ENCODE measurements around the gene BAK1. TPM values are rescaled to one million over a fixed set of nuclear protein-coding genes. Genes with fewer than 3 reads are reported as not detected.

Gene BAK1
- total and polyA plus RNA-seq, 2 of the 13 experiments (the other 11 are each of a cell fraction or from before 2014, with no cell fraction given) = 15.0 to 23.8 TPM

DNA sequence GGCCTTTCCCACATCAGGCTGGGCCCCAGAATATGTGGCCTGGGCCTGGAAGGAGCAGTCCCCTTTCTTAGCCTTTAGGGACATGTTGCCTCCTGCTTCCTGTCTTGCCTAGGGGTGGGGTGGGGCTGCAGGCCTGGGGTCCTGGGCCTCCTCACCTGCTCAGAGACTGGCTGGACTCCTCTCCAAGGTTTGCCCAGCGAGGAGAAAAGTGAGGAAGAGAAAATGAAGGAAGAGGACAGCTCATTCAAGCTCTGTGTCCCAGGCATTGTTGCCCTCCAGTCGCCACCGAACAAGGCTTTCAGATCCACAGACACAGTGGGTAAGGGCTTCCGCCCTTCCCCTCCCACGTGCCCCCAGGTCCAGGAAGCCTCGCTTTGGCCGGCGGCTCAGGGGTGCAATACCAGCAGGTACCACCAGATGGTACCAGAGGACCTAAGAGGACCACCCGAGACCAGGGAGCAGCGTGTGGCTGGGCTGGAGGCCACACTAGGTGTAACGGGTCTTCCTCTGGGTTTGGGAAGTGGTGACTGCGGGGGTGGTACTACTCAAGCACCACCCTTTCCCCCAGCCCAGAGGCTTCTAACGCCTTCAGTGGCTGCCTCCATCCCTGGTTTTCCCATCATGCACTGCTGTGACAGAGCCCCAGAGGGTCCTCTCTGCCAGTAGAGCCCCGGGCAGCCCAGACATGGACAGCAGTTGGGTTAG lies 5.5 kb upstream of the BAK1 start (continued):
- TF ChIP-seq, protein P1, sequence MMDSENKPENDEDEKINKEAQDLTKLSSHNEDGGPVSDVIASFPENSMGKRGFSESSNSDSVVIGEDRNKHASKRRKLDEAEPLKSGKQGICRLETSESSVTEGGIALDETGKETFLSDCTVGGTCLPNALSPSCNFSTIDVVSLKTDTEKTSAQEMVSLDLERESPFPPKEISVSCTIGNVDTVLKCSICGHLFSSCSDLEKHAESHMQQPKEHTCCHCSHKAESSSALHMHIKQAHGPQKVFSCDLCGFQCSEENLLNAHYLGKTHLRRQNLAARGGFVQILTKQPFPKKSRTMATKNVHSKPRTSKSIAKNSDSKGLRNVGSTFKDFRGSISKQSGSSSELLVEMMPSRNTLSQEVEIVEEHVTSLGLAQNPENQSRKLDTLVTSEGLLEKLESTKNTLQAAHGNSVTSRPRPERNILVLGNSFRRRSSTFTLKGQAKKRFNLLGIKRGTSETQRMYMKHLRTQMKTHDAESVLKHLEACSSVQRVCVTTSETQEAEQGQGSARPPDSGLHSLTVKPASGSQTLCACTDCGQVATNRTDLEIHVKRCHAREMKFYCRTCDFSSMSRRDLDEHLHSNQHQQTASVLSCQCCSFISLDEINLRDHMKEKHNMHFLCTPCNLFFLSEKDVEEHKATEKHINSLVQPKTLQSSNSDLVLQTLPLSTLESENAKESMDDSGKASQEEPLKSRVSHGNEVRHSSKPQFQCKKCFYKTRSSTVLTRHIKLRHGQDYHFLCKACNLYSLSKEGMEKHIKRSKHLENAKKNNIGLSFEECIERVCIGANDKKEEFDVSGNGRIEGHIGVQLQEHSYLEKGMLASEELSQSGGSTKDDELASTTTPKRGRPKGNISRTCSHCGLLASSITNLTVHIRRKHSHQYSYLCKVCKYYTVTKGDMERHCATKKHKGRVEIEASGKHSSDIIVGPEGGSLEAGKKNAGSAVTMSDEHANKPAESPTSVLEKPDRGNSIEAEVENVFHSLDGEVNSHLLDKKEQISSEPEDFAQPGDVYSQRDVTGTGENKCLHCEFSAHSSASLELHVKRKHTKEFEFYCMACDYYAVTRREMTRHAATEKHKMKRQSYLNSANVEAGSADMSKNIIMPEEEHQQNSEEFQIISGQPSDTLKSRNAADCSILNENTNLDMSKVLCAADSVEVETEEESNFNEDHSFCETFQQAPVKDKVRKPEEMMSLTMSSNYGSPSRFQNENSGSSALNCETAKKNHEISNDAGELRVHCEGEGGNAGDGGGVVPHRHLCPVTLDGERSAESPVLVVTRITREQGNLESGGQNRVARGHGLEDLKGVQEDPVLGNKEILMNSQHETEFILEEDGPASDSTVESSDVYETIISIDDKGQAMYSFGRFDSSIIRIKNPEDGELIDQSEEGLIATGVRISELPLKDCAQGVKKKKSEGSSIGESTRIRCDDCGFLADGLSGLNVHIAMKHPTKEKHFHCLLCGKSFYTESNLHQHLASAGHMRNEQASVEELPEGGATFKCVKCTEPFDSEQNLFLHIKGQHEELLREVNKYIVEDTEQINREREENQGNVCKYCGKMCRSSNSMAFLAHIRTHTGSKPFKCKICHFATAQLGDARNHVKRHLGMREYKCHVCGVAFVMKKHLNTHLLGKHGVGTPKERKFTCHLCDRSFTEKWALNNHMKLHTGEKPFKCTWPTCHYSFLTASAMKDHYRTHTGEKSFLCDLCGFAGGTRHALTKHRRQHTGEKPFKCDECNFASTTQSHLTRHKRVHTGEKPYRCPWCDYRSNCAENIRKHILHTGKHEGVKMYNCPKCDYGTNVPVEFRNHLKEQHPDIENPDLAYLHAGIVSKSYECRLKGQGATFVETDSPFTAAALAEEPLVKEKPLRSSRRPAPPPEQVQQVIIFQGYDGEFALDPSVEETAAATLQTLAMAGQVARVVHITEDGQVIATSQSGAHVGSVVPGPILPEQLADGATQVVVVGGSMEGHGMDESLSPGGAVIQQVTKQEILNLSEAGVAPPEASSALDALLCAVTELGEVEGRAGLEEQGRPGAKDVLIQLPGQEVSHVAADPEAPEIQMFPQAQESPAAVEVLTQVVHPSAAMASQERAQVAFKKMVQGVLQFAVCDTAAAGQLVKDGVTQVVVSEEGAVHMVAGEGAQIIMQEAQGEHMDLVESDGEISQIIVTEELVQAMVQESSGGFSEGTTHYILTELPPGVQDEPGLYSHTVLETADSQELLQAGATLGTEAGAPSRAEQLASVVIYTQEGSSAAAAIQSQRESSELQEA (CRISPR knock-in tag; IDR thresholded peaks at IDR 0.05; ENCODE audit: not compliant biosample characterization) = peak; percentile 21
- TF ChIP-seq FOSL2 (CRISPR knock-in tag; IDR thresholded peaks at IDR 0.05) = peak; percentile 65
- TF ChIP-seq YY1 (IDR thresholded peaks at IDR 0.05; ENCODE audit: insufficient read depth, insufficient replicate concordance, low read depth, low read length) = peak; percentile 55
- no peak for TF ChIP-seq ZNF296 (CRISPR knock-in tag; conservative IDR thresholded peaks at IDR 0.05)
- no peak for TF ChIP-seq ZNF292 (CRISPR knock-in tag; IDR thresholded peaks at IDR 0.05; ENCODE audit: borderline replicate concordance, low read depth)
- no peak for TF ChIP-seq NFE2L1 (CRISPR knock-in tag; IDR thresholded peaks at IDR 0.05; ENCODE audit: borderline replicate concordance)
- TF ChIP-seq ATRX (CRISPR knock-in tag; IDR thresholded peaks at IDR 0.05; ENCODE audit: borderline replicate concordance) = no peak
- no peak for TF ChIP-seq HDAC1 (CRISPR knock-in tag; IDR thresholded peaks at IDR 0.05)
- TF ChIP-seq GTF2F1 (IDR thresholded peaks at IDR 0.05; ENCODE audit: low read length) = no peak
- TF ChIP-seq, protein P2, sequence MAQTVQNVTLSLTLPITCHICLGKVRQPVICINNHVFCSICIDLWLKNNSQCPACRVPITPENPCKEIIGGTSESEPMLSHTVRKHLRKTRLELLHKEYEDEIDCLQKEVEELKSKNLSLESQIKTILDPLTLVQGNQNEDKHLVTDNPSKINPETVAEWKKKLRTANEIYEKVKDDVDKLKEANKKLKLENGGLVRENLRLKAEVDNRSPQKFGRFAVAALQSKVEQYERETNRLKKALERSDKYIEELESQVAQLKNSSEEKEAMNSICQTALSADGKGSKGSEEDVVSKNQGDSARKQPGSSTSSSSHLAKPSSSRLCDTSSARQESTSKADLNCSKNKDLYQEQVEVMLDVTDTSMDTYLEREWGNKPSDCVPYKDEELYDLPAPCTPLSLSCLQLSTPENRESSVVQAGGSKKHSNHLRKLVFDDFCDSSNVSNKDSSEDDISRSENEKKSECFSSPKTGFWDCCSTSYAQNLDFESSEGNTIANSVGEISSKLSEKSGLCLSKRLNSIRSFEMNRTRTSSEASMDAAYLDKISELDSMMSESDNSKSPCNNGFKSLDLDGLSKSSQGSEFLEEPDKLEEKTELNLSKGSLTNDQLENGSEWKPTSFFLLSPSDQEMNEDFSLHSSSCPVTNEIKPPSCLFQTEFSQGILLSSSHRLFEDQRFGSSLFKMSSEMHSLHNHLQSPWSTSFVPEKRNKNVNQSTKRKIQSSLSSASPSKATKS (CRISPR knock-in tag; IDR thresholded peaks at IDR 0.05) = no peak
- no peak for TF ChIP-seq ZNF644 (CRISPR knock-in tag; IDR thresholded peaks at IDR 0.05; ENCODE audit: low read depth)
- TF ChIP-seq FOXO1 (CRISPR knock-in tag; IDR thresholded peaks at IDR 0.05) = peak; percentile 23; the same call in 1 of the 2 replicates
- TF ChIP-seq ETV6 (CRISPR knock-in tag; conservative IDR thresholded peaks at IDR 0.05) = no peak
- no peak for TF ChIP-seq TCF7 (IDR thresholded peaks at IDR 0.05; ENCODE audit: low read depth)
- TF ChIP-seq HNRNPH1 (optimal IDR thresholded peaks at IDR 0.05; ENCODE audit: low read depth, low read length) = no peak
- TF ChIP-seq ZNF816 (CRISPR knock-in tag; IDR thresholded peaks at IDR 0.05; ENCODE audit: borderline replicate concordance) = no peak
- TF ChIP-seq SP5 (CRISPR knock-in tag; IDR thresholded peaks at IDR 0.05; ENCODE audit: borderline replicate concordance, low read depth) = peak; percentile 41; the same call in 1 of the 2 replicates
- TF ChIP-seq ARHGAP35 (CRISPR knock-in tag; IDR thresholded peaks at IDR 0.05; ENCODE audit: borderline replicate concordance) = no peak
- TF ChIP-seq, protein P3, sequence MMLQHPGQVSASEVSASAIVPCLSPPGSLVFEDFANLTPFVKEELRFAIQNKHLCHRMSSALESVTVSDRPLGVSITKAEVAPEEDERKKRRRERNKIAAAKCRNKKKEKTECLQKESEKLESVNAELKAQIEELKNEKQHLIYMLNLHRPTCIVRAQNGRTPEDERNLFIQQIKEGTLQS (CRISPR knock-in tag; IDR thresholded peaks at IDR 0.05) = 0 out of 2 replicates have a peak, but pooled peaks have one; percentile 16
- peak; percentile 69; the same call in 1 of the 2 replicates for TF ChIP-seq ZBTB7A (CRISPR knock-in tag; IDR thresholded peaks at IDR 0.05)

All from HepG2 (cell line).